Keratinocyte (primary cell): ENCODE data around the gene SFN. TPM values are rescaled to one million over a fixed set of nuclear protein-coding genes. Genes with fewer than 3 reads are reported as not detected.

Experiments
- DNase-seq: peaks from one replicate; pipeline ENCODE4 v3.0.0-alpha.2; 2011; ENCODE audit warnings: low read depth, missing footprints, low spot score
- FAIRE-seq: peaks from 2 replicates; lab custom pipeline; 2011; peaks lifted over from hg19 to GRCh38; lab: Jason Lieb, UNC
- H2AFZ ChIP-seq: 2 replicates; pipeline ENCODE4 v1.6.0; 2012; ENCODE audit warnings: low read length, control low read depth, inconsistent platforms; ENCODE audit not compliant: control insufficient read depth
- H3K27ac ChIP-seq: 2 replicates; pipeline ENCODE4 v1.5.1; 2011; ENCODE audit warnings: low read length; ENCODE audit not compliant: control insufficient read depth, insufficient read depth
- H3K27me3 ChIP-seq: 3 replicates; pipeline ENCODE4 v1.6.0; 2011; ENCODE audit warnings: low read length; ENCODE audit not compliant: control insufficient read depth, insufficient read depth; ENCODE audit errors: extremely low read depth
- H3K36me3 ChIP-seq, 2 experiments: 2 replicates in 1 of 2; 3 replicates in 1 of 2; pipeline ENCODE4 v1.5.1; 2011; ENCODE audit warnings: low read length in 2 of 2, mild to moderate bottlenecking in 1 of 2; ENCODE audit not compliant: control insufficient read depth in 2 of 2, insufficient read depth in 2 of 2; ENCODE audit errors: extremely low read depth in 1 of 2
- H3K4me1 ChIP-seq: 3 replicates; pipeline ENCODE4 v1.5.1; 2011; ENCODE audit warnings: low read length; ENCODE audit not compliant: control insufficient read depth, insufficient read depth; ENCODE audit errors: extremely low read depth
- H3K4me2 ChIP-seq: 3 replicates; pipeline ENCODE4 v1.6.0; 2011; ENCODE audit warnings: low read depth, low read length; ENCODE audit not compliant: control insufficient read depth, insufficient read depth; ENCODE audit errors: extremely low read depth
- H3K4me3 ChIP-seq, 3 experiments: fragments of 200-600 bp in 1 of 3; sonication (generic) in 1 of 3; 2 replicates in 2 of 3; 3 replicates in 1 of 3; pipeline ENCODE4 v1.5.1; 2011 to 2016; ENCODE audit warnings: low read length in 3 of 3, mild to moderate bottlenecking in 3 of 3, control low read depth in 2 of 3, inconsistent platforms in 1 of 3, low read depth in 1 of 3, mixed read lengths in 1 of 3, mixed run types in 1 of 3, moderate library complexity in 1 of 3; ENCODE audit not compliant: control insufficient read depth in 2 of 3, insufficient read depth in 2 of 3; ENCODE audit errors: extremely low read depth in 1 of 3
- H3K79me2 ChIP-seq: 2 replicates; pipeline ENCODE4 v1.6.0; 2012; ENCODE audit warnings: low read length; ENCODE audit not compliant: control insufficient read depth, insufficient read depth
- H3K9ac ChIP-seq: 3 replicates; pipeline ENCODE4 v1.6.0; 2011; ENCODE audit warnings: low read length; ENCODE audit not compliant: control insufficient read depth, insufficient read depth; ENCODE audit errors: extremely low read depth
- H3K9me1 ChIP-seq: 3 replicates; pipeline ENCODE4 v1.6.0; 2011; ENCODE audit warnings: low read length; ENCODE audit not compliant: control insufficient read depth, insufficient read depth; ENCODE audit errors: extremely low read depth
- H3K9me3 ChIP-seq: 2 replicates; pipeline ENCODE4 v1.5.1; 2012; ENCODE audit warnings: low read depth, low read length; ENCODE audit not compliant: control insufficient read depth
- H4K20me1 ChIP-seq: 3 replicates; pipeline ENCODE4 v1.6.0; 2011; ENCODE audit warnings: low read length; ENCODE audit not compliant: control insufficient read depth, insufficient read depth; ENCODE audit errors: extremely low read depth
- EZH2 ChIP-seq: IDR thresholded peaks from one replicate; pipeline ENCODE4 v1.6.1; 2012; ENCODE audit warnings: inconsistent platforms, mild to moderate bottlenecking, low read length, moderate library complexity
- dilution Hi-C: fragments of 300-500 bp; cut with MboI; formaldehyde crosslinking; loops from one replicate; pipeline ENCODE4 v1.7.0; 2020; ENCODE audit warnings: low sequenced_read_pairs; ENCODE audit not compliant: extremely low pct_ligation_motif_present
- polyA plus RNA-seq, 5 experiments: library from polyadenylated mRNA; depleted of rRNA in 3 of 5; stranded (reverse) in 3 of 5; stranded (forward) in 1 of 5; unstranded in 1 of 5; fragments of >200 nt; gene quantifications; 1 replicate in 1 of 5; 2 replicates in 3 of 5; 3 replicates in 1 of 5; pipeline versions ENCODE4 v1.2.1 to v1.2.3, GENCODE V29; 2011 to 2012; ENCODE audit warnings: missing spikeins in 2 of 5, low read depth in 1 of 5, low replicate concordance in 1 of 5
- TF ChIP-seq, protein P1 (sequence below), 3 experiments: IDR thresholded peaks in 1 of 3; conservative IDR thresholded peaks in 1 of 3; optimal IDR thresholded peaks in 1 of 3; 2 replicates in 2 of 3; 3 replicates in 1 of 3; pipeline versions ENCODE3 to v1.5.1; 2011; ENCODE audit warnings: low read length in 3 of 3, mild to moderate bottlenecking in 3 of 3, moderate library complexity in 2 of 3, control low read depth in 1 of 3, inconsistent platforms in 1 of 3; ENCODE audit not compliant: insufficient read depth in 2 of 3; ENCODE audit errors: extremely low read depth in 1 of 3

The SFN gene
- polyA plus RNA-seq, 1 donor (not counting 4 experiments of a cell fraction or from before 2014, with no cell fraction given): 1,394 TPM

DNA sequence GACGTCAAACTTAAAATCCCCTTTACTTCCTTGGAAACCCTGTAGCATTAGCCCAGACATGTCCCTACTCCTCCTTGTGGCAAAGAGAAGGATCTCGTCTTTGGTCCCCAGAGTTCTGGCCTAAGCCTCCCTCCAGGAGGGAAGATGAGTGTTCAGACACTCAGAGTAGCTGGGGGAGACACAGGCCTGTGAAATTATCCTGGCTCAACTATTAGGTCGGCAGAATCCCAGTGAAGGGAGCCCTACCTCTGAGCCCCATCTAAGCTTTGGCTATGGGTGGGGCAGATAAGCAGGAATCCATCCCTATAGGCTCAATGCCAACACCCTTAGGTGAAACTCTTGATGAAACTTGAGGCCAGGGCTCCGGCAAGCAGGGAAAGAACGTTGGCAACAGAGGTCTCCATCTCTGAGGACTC is 1.7 kb upstream of the SFN start:
- Histone ChIP-seq H4K20me1 (peaks cover 4% of the 10 kb centered on the region), H3K27ac (peak overlapping the region; percentile 100), H2AFZ (no peak overlapping the region), H3K4me1 (peaks cover 70% of the 10 kb centered on the region), H3K27me3 (no peaks in the 10 kb centered on the region), H3K9ac (peak overlapping the region; percentile 99), H3K36me3 (peaks cover 1 to 5% of the 10 kb centered on the region in 2 experiments), H3K4me3 (peak overlapping the region in 1 of 3 experiments; percentile 70), H3K4me2 (peak overlapping the region; percentile 99), H3K79me2 (peaks cover 17% of the 10 kb centered on the region), H3K9me1 (no peaks in the 10 kb centered on the region), H3K9me3 (peaks cover 2% of the 10 kb centered on the region)
- TF ChIP-seq, protein P1, sequence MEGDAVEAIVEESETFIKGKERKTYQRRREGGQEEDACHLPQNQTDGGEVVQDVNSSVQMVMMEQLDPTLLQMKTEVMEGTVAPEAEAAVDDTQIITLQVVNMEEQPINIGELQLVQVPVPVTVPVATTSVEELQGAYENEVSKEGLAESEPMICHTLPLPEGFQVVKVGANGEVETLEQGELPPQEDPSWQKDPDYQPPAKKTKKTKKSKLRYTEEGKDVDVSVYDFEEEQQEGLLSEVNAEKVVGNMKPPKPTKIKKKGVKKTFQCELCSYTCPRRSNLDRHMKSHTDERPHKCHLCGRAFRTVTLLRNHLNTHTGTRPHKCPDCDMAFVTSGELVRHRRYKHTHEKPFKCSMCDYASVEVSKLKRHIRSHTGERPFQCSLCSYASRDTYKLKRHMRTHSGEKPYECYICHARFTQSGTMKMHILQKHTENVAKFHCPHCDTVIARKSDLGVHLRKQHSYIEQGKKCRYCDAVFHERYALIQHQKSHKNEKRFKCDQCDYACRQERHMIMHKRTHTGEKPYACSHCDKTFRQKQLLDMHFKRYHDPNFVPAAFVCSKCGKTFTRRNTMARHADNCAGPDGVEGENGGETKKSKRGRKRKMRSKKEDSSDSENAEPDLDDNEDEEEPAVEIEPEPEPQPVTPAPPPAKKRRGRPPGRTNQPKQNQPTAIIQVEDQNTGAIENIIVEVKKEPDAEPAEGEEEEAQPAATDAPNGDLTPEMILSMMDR (optimal IDR thresholded peaks at IDR 0.05 in 1 of 3, IDR thresholded peaks at IDR 0.05 in 1 of 3, conservative IDR thresholded peaks at IDR 0.05 in 1 of 3; ENCODE audit: extremely low read depth in 1 of 3, insufficient read depth in 2 of 3, low read length in 3 of 3): peak in 2 of 3 experiments; percentile 33 to 59
- no peak for TF ChIP-seq EZH2
- DNase-seq (no peak), FAIRE-seq (peak; percentile 88)
- dilution Hi-C loops: no loop called here

DNA sequence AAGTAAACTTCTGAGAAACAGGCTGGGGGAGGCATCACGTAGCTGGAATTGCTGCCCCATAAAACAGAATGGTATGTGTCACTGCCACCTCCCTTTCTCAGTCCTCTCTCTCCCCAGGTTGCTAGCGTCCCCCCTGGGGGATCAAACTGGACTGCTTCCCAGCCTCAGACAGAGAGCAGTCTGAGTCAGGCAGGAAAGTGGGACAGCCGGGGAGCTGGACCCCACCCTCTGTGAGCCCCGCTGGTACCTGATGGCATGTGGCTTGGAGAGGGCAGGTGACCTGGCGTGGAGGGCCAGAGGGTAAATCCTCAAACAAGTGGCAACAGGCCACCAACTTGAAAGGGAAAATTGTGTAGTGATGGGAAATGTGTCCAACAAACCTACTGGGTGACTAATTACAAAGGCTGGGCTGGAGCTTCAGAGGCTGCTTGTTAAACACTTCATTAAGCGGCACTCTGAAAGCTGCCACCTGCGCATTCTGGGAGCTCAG is 1.0 kb upstream of the SFN start:
- H3K4me3 ChIP-seq: peak overlapping the region in 2 of 3 experiments; percentile 62 to 70
- H3K79me2 ChIP-seq: peaks cover 17% of the 10 kb centered on the region
- TF ChIP-seq, protein P1 (optimal IDR thresholded peaks at IDR 0.05 in 1 of 3, IDR thresholded peaks at IDR 0.05 in 1 of 3, conservative IDR thresholded peaks at IDR 0.05 in 1 of 3; ENCODE audit: extremely low read depth in 1 of 3, insufficient read depth in 2 of 3, low read length in 3 of 3): no peak
- no peak for TF ChIP-seq EZH2
- peaks cover 64% of the 10 kb centered on the region for H3K4me1 ChIP-seq
- peaks cover 4% of the 10 kb centered on the region for H4K20me1 ChIP-seq
- peaks cover 2% of the 10 kb centered on the region for H3K9me3 ChIP-seq
- peak; percentile 80 for FAIRE-seq
- no peak overlapping the region for H2AFZ ChIP-seq
- DNase-seq: no peak
- dilution Hi-C loops: no loop called here
- H3K27me3 ChIP-seq: no peaks in the 10 kb centered on the region
- peak overlapping the region; percentile 100 for H3K27ac ChIP-seq
- no peaks in the 10 kb centered on the region for H3K9me1 ChIP-seq
- peak overlapping the region; percentile 99 for H3K9ac ChIP-seq
- H3K4me2 ChIP-seq: peak overlapping the region; percentile 99
- H3K36me3 ChIP-seq: peaks cover 1 to 5% of the 10 kb centered on the region in 2 experiments
